Esophagus squamous epithelium (tissue), 4 donors: ENCODE results near the gene MSN.

Experiments
- POLR2A ChIP-seq, 4 donors: fragments of 450-650 bp; IDR thresholded peaks; one replicate each; pipeline ENCODE4 v1.6.1; 2017; ENCODE audit warnings: antibody characterized with exemption in 4 of 4, mild to moderate bottlenecking in 4 of 4, moderate library complexity in 3 of 4
- TF ChIP-seq, protein P1 (sequence below), 6 experiments: fragments of 450-650 bp in 4 of 6; fragments of 200-600 bp in 2 of 6; sonication (generic) in 2 of 6; IDR thresholded peaks; one replicate each; pipeline ENCODE4 v1.5.1; 2016 to 2019; ENCODE audit warnings: antibody characterized with exemption in 6 of 6, mild to moderate bottlenecking in 4 of 6, moderate library complexity in 4 of 6

- TF ChIP-seq, protein P1, sequence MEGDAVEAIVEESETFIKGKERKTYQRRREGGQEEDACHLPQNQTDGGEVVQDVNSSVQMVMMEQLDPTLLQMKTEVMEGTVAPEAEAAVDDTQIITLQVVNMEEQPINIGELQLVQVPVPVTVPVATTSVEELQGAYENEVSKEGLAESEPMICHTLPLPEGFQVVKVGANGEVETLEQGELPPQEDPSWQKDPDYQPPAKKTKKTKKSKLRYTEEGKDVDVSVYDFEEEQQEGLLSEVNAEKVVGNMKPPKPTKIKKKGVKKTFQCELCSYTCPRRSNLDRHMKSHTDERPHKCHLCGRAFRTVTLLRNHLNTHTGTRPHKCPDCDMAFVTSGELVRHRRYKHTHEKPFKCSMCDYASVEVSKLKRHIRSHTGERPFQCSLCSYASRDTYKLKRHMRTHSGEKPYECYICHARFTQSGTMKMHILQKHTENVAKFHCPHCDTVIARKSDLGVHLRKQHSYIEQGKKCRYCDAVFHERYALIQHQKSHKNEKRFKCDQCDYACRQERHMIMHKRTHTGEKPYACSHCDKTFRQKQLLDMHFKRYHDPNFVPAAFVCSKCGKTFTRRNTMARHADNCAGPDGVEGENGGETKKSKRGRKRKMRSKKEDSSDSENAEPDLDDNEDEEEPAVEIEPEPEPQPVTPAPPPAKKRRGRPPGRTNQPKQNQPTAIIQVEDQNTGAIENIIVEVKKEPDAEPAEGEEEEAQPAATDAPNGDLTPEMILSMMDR (IDR thresholded peaks at IDR 0.05): no peak
- TF ChIP-seq POLR2A (IDR thresholded peaks at IDR 0.05): no peak
Observed at GRCh38 chrX:65642914-65643491, 24.5 kb upstream of the MSN start.
